Progenitor cell of endocrine pancreas (in vitro differentiated cells): ENCODE results near the gene TMEM163. TPM values are rescaled to one million over a fixed set of nuclear protein-coding genes. Genes with fewer than 3 reads are reported as not detected.

ENCODE experiments used
- DNase-seq: peaks from one replicate; pipeline ENCODE4 v3.0.0; 2021; ENCODE audit warnings: low spot score; ENCODE audit not compliant: unreplicated experiment
- H3K27ac Mint-ChIP-seq: 2 replicates; pipeline ENCODE4 v1.8.0; 2021; ENCODE audit warnings: mild to moderate bottlenecking, moderate library complexity, mixed read lengths
- H3K27me3 Mint-ChIP-seq: 2 replicates; pipeline ENCODE4 v1.8.0; 2021; ENCODE audit warnings: mixed read lengths
- H3K36me3 Mint-ChIP-seq: 2 replicates; pipeline ENCODE4 v1.8.0; 2022; ENCODE audit warnings: mixed read lengths; ENCODE audit not compliant: insufficient read depth
- H3K4me1 Mint-ChIP-seq: 2 replicates; pipeline ENCODE4 v1.8.0; 2021; ENCODE audit warnings: low read depth, mixed read lengths
- H3K4me3 Mint-ChIP-seq: 2 replicates; pipeline ENCODE4 v1.8.0; 2021; ENCODE audit warnings: low read depth, mild to moderate bottlenecking, moderate library complexity, mixed read lengths
- H3K9me3 Mint-ChIP-seq: 2 replicates; pipeline ENCODE4 v1.8.0; 2021; ENCODE audit warnings: low read depth, mixed read lengths
- CTCF ChIP-seq: fragments of 200-600 bp; sonication (generic); IDR thresholded peaks from one replicate; pipeline ENCODE4 v1.5.0; 2021; ENCODE audit warnings: antibody characterized with exemption, mild to moderate bottlenecking; ENCODE audit not compliant: unreplicated experiment
- total RNA-seq: library from RNA; stranded (reverse); gene quantifications from 2 replicates; pipeline ENCODE4 v1.2.1, GENCODE V29; 2021

TMEM163 gene
- total RNA-seq, 1 donor from 2014 or later: 3.8 TPM

DNA sequence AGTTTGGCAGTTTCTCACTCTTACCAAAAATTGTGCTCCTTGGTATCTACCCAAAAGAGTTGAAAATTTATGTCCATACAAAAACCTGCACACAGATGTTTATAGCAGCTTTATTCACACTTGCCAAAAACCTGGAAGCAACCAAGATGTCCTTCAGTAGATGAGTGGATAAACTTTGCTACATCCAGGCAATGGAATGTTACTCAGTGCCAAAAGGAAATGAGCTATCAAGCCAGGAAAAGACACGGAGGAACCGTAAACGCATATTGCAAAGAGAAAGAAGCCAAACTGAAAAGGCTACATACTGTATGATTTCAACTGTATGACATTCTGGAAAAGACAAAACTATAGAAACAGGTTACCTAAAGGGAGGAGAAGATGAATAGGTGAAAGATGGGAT is 36.1 kb downstream of the TMEM163 start:
- Mint-ChIP-seq H3K9me3 (no peaks in the 10 kb centered on the region), H3K36me3 (no peaks in the 10 kb centered on the region), H3K4me3 (no peak overlapping the region), H3K27ac (no peak overlapping the region), H3K27me3 (no peaks in the 10 kb centered on the region), H3K4me1 (peaks cover 12% of the 10 kb centered on the region)
- TF ChIP-seq CTCF: no peak
- DNase-seq: no peak

GRCh38 chr2:134681201-134681600 is 37.6 kb downstream of the TMEM163 start:
- H3K9me3 Mint-ChIP-seq: no peaks in the 10 kb centered on the region
- no peak overlapping the region for H3K4me3 Mint-ChIP-seq
- no peaks in the 10 kb centered on the region for H3K36me3 Mint-ChIP-seq
- TF ChIP-seq CTCF: no peak
- no peak overlapping the region for H3K27ac Mint-ChIP-seq
- DNase-seq: no peak
- H3K4me1 Mint-ChIP-seq: peaks cover 12% of the 10 kb centered on the region
- peaks cover 4% of the 10 kb centered on the region for H3K27me3 Mint-ChIP-seq

GRCh38 chr2:134679745-134680144 is 39.1 kb downstream of the TMEM163 start:
- DNase-seq: no peak
- Mint-ChIP-seq H3K4me3 (no peak overlapping the region), H3K27me3 (peaks cover 4% of the 10 kb centered on the region), H3K36me3 (no peaks in the 10 kb centered on the region), H3K4me1 (peaks cover 8% of the 10 kb centered on the region), H3K9me3 (no peaks in the 10 kb centered on the region), H3K27ac (no peak overlapping the region)
- TF ChIP-seq CTCF: no peak

- Mint-ChIP-seq H3K9me3 (no peaks in the 10 kb centered on the region), H3K36me3 (no peaks in the 10 kb centered on the region), H3K4me3 (no peak overlapping the region), H3K27ac (no peak overlapping the region), H3K27me3 (peaks cover 4% of the 10 kb centered on the region), H3K4me1 (peaks cover 11% of the 10 kb centered on the region)
- TF ChIP-seq CTCF: no peak
- no peak for DNase-seq
These were observed 39.5 kb downstream of the TMEM163 start for GRCh38 chr2:134679294-134679693.

DNA sequence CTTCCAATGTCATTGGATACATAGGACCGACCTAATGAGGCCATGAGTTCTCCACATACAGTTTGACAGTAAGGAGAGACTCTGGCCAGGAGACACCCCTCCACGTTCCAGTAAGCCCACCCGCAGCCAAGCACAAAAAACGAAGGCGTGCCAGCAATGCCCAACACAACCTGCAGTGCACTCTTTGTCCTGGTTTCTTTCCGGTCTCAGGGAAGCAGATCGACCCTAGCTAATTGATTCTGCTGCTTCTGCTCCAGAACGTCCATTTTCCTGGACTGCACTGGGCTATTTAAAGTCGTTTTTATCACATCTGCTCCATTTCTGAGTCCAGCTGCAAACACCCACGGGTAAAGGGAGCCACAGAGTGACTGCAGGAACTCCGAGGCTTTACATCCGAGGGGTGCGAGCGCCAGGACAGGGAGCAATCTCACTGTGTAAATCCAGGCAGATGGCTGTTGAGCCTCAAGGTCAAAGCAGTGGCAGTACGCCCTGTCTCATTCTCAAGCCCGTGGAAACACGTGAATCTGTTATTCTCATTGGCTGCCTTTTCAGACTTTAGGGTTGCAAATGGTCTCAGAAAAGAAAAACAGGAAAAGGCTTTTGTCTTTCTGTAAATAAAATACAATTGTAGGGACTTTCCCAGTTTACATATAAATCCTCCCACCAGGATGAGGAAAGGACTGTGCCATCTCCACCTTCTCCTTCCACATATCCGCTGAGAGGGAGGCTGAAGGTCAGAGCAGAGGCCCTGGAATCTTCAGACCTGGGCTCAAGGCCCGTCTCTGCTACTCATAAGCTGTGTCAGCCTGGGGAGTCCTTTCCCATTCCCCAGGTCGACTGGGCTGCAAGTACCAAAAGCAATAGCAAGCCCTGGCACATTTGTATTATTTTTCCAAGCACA is 40.7 kb downstream of the TMEM163 start:
- DNase-seq: no peak
- Mint-ChIP-seq H3K36me3 (peaks cover 1% of the 10 kb centered on the region), H3K9me3 (peaks cover 4% of the 10 kb centered on the region), H3K4me1 (peaks cover 5% of the 10 kb centered on the region), H3K27me3 (peaks cover 8% of the 10 kb centered on the region), H3K4me3 (no peak overlapping the region), H3K27ac (no peak overlapping the region)
- TF ChIP-seq CTCF: no peak
